ENCODE results near the gene TEDC2.

TEDC2 gene

GRCh38 chr16:2449118-2449517, 10.8 kb upstream of the TEDC2 start:
- ChIA-PET POLR2A (ENCODE audit: low non-redundant PET) (no interaction called here), CTCF (interaction anchor here (0.6 kb wide), 1 partner anchor 271 kb away, joined by 5 read pairs; no protein-coding TSS in a partner anchor)
- TF ChIP-seq CTCF (conservative IDR thresholded peaks at IDR 0.05; ENCODE audit: low read depth), result no peak
- no peak for DNase-seq (ENCODE audit: low spot score)
- H3K27ac ChIP-seq, result no peak overlapping the region; the same call in 1 of the 2 replicates

DNA sequence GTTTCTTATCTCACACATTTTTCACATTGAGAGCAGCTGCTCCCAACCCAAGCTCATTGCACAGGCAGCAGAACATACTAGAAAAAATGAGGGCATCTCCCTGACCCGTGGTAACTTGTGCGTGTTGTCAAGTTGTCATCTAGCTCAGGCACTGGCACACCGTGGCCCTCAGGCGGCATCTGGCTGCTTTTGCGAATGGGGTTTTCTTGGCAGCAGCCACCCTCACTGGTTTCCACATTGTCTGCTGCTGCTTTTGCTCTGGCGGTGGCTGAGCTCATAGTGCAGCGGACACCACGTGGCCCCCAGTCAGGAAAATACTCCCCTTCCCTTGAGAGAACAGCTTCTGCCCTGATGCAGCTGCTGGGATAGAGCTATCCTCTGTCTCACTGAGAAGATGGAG, 9.4 kb upstream of the TEDC2 start:
- TF ChIP-seq CTCF (conservative IDR thresholded peaks at IDR 0.05; ENCODE audit: low read depth), result no peak
- POLR2A ChIA-PET (ENCODE audit: low non-redundant PET), result no interaction called here
- no peak for DNase-seq (ENCODE audit: low spot score)
- H3K27ac ChIP-seq, result 0 out of 2 replicates have a peak overlapping the region, but pooled peaks have one; percentile 10
- CTCF ChIA-PET, result interaction anchor here (0.5 kb wide), 1 partner anchor 134 kb away, joined by 3 read pairs; no protein-coding TSS in a partner anchor

GRCh38 chr16:2450975-2451381, 8.9 kb upstream of the TEDC2 start:
- no peak overlapping the region; the same call in 1 of the 2 replicates for H3K27ac ChIP-seq
- no peak for TF ChIP-seq CTCF (conservative IDR thresholded peaks at IDR 0.05; ENCODE audit: low read depth)
- ChIA-PET CTCF (no interaction called here), POLR2A (ENCODE audit: low non-redundant PET) (no interaction called here)
- DNase-seq (ENCODE audit: low spot score), result no peak

- H3K27ac ChIP-seq, result peak overlapping the region; percentile 14; the same call in 1 of the 2 replicates
- ChIA-PET CTCF (interaction anchor here (1.1 kb wide), 1 partner anchor 49 kb away, joined by 4 read pairs; no protein-coding TSS in a partner anchor), POLR2A (ENCODE audit: low non-redundant PET) (no interaction called here)
- DNase-seq (ENCODE audit: low spot score), result no peak
- TF ChIP-seq CTCF (conservative IDR thresholded peaks at IDR 0.05; ENCODE audit: low read depth), result no peak
Observed at GRCh38 chr16:2451851-2452320, 8.0 kb upstream of the TEDC2 start.

DNA sequence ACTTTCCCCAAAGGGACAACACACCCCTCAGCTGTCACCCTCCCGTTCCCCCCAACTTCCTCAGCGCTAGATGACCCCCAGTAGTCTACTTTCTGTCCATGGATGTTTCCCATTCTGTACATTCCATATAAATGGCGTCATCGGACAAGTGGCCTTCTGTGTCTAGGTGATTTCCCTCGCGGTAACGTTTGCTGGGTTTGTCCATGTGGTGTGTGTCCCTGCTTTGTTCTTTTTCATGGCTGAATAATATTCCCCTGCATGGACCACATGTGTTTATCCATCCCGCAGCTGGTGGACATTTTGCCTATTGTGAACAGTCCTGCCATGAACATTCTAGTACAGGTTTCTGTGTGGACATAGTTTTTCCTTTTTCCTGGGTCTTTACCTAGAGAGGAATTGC, 7.3 kb upstream of the TEDC2 start:
- DNase-seq (ENCODE audit: low spot score), result no peak
- H3K27ac ChIP-seq, result no peak overlapping the region
- no peak for TF ChIP-seq CTCF (conservative IDR thresholded peaks at IDR 0.05; ENCODE audit: low read depth)
- ChIA-PET POLR2A (ENCODE audit: low non-redundant PET) (no interaction called here), CTCF (interaction anchor here (0.5 to 1.1 kb wide), 2 partner anchors 49 to 95 kb away, joined by 3 to 4 read pairs; no protein-coding TSS in a partner anchor)

GRCh38 chr16:2455081-2455845, 4.6 kb upstream of the TEDC2 start:
- no peak for DNase-seq (ENCODE audit: low spot score)
- peak overlapping the region; percentile 75 for H3K27ac ChIP-seq
- TF ChIP-seq CTCF (conservative IDR thresholded peaks at IDR 0.05; ENCODE audit: low read depth), result no peak
- ChIA-PET POLR2A (ENCODE audit: low non-redundant PET) (no interaction called here), CTCF (no interaction called here)

Data from RWPE1 (cell line).